NCI-H446 (cell line): ENCODE measurements around the gene GALK1.
A peak's percentile ranks its signal among the peaks of the same experiment; 100 is the strongest.
"Not testable (repeated sequence)": the region's sequence is repeated elsewhere in the genome, so short reads cannot be mapped to it uniquely, and the experiment has no call there.

Source experiments
- DNase-seq, 2 experiments: peaks; one replicate each; lab custom pipeline; 2025; lab: John Stamatoyannopoulos, UW

The GALK1 gene

GRCh38 chr17:75783803-75784472 lies 18.9 kb upstream of the GALK1 start:
- no peak for DNase-seq

- peak; percentile 38 to 57 for DNase-seq
These were observed 18.2 kb upstream of the GALK1 start for GRCh38 chr17:75783069-75783783.

DNA sequence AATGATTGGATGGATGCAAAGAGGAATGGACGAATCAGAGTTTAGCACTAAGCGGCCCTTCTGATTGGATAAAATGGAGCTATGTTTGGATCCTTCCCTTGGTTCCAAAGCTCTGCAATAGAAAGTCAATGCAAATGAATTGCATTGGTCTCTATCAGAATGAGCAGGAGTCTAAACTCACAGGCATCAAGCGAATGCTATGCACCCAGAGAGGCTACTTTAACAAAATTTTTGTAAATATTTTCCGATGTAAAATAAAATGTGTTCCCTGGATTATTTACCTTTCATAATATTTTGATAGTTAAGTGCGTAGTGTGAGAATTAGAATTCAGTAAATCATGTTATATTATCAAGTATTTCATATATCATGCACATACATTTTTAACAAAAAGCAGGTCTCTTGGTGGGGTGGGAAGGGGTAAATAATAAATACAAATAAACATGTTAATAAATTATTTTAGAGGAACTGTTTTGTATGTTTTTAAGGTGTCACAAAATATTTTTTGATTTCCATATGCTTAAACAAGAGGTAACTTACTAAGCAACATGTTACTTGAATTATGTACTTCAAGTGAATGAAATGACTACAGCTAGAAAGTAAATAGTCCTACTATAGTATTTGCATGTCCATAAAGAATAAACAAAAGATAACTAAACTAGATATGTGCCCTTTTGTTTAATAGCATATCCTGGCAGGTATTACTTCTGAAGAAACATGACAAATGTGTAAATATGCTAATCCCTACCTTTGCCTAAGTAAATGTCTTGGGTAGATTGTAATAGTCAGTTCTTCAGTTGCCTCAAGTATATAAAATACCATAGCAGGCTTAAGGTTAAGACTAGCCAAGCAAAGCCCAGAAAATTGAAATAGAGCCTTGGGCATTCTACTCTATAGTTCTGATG lies 15.2 kb upstream of the GALK1 start:
- no peak for DNase-seq

DNA sequence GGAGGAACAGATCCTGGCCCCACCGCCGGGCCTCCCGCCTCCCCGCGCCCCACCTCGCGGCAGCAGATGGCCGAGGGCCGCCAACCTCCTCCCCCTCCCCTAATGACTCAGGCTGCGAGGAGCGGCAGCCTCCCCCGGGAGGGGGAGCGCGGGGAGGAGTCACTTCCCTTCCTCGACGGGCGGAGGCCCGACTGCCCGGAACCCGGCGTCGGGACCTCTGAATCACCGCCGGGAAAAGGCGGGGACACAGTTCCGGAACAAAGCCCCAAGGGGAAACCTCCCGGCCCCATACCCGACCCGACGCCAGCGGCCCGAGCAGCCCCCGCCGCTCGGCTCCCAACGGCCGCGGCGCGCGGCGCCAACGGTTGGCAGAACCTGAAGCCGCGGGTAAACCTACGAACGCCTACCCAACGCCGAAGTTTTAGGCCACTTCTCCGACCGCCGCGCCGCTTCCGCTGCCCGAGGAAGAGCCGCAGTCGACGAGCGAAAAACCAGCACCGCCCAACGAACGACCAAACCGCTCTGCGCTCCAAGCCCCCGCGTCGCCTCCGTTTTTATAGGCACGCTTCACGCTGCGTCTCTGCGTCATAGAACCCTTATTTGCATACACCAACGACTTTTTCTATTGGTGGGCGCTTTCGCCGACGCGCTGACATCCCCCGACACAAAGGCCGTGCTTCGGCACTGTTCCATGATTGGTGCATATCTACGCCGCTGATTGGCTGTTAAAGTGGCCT lies 14.4 kb upstream of the GALK1 start:
- DNase-seq, result peak; percentile 100

- peak in 1 of 2 experiments; percentile 57 for DNase-seq
These were observed 13.9 kb upstream of the GALK1 start for GRCh38 chr17:75778861-75779249.

- DNase-seq, result not testable (repeated sequence)
These were observed 13.3 kb upstream of the GALK1 start for GRCh38 chr17:75778066-75778860.

- DNase-seq, result no peak
These were observed 12.4 kb upstream of the GALK1 start for GRCh38 chr17:75777296-75777922.

- no peak for DNase-seq
These were observed 11.6 kb upstream of the GALK1 start for GRCh38 chr17:75776386-75777295.

- DNase-seq, result no peak
These were observed 10.1 kb upstream of the GALK1 start for GRCh38 chr17:75774991-75775668.

- DNase-seq, result no peak
These were observed 9.5 kb upstream of the GALK1 start for GRCh38 chr17:75774471-75774990.

- DNase-seq, result no peak
These were observed 8.9 kb upstream of the GALK1 start for GRCh38 chr17:75773808-75774470.

GRCh38 chr17:75773121-75773807 lies 8.3 kb upstream of the GALK1 start:
- no peak for DNase-seq

DNA sequence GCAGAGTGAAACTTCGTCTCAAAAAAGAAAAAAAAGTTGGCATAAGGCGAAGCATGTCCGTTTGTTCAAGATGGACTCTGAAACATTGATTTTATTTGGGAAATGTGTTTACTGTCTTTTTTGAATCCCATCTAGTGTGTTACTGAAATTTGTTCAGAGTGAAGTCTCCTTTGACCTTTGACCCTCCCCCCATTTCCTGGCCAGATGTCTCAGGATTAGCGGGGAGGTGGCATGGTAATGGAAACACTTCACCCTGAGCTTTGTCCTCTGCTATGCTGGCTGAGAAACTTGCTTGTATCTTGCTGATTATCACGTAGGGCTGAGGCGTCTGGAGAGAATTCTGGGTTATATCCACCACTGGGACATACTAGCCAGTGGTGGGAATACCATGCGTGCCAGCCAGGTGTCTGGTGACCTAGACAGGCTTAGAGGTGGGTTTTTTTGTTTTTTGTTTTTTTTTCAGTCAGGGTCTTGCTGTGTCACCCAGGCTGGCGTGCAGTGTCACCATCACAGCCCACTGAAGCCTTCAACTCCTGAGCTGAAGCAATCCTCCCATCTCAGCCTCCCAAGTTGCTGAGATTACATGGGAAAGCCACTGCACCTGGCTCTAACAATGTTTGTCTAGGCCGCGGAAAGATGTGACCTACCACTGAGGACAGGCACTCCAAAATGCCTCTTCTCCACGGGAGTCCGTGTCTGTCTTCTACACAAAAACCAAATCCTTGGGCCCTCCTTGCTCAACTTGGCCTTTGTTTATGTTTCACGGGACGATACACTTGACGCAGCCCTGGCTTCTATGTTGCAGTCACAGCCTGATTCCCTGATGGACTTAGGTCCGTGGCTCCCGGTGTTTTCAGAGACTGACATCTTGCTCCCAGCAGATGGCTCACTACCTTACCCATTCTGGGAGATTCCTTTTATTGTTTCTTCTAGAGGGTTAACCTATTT lies 6.6 kb upstream of the GALK1 start:
- DNase-seq, result no peak

DNA sequence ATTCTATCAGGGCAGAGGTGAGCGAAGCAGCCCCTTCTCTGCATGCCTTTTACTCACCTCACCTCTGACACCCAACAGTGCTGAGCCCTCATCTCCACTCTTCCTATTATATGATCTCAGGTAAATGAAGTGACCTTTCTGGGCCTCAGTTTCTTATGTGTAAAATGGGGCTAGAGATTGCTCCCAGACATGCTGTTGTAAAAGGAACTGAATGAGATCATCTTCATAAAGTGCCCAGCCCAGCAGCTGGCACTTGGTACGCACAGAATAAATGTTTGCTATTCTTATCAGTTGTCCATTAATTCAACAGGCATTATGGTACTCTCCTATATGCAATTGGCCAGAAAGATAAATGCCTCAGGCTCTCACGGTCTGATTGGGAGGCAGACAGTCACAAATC lies 4.5 kb upstream of the GALK1 start:
- no peak for DNase-seq

DNA sequence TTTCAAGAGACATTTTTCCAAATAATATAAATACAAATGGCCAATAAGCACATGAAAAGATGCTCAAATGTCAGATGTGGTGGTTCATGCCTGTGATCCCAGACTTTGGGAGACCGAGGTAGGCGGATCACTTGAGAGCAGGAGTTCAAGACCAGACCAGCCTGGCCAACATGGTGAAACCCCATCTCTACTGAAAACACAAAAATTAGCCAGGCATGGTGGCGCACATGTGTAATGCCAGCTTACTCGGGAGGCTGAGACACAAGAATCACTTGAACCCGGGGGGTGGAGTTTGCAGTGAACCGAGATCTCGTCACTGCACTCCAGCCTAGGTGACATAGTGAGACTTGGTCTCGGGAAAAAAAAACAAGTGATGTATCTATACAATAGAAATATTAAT lies 2.9 kb upstream of the GALK1 start:
- no peak for DNase-seq

DNA sequence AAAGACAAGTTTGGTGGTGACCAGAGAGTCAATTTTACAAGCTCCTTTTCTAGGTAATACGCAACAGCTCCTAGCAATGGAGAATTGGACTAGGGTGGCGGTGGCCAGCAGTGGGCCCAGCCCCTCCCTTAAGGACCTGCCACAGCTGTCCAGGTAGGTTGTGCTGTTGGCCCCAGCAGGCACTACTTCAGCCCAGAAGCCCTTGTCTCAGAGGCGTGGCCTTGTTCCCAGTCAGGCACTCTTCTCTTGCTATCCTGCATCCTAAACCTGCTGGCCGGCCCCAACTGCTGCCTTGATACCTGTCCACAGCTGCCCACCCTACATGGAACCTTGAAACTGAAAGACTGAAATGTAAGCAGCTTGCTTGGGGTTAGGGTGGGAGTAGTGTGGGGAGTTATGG lies 989 bp upstream of the GALK1 start:
- DNase-seq, result no peak

DNA sequence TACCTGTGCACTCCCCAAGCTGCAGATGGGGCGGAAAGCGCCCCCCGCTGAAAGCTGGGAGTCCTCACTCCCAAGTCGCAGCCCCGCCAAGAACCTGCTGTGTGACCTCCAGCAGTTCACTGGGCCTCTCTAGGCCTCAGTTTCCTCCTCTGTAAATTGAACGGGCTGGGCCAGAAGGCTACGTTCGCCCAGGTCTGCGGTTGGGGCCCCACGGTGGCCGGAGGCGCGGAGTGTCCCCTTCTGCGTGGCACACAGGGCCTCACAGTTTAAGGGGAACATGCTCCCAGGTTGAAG lies 628 bp downstream of the GALK1 start:
- no peak for DNase-seq
